HG03196 (cell line): ENCODE measurements around the gene ABCC12.
"Not testable (repeated sequence)": the region's sequence is repeated elsewhere in the genome, so short reads cannot be mapped to it uniquely, and the experiment has no call there.

Experiments
- ATAC-seq: cut with Tn5 transposase; IDR thresholded peaks from one replicate; pipeline ENCODE4 v1.9.1; 2021; ENCODE audit not compliant: unreplicated experiment

ABCC12 gene

GRCh38 chr16:48166617-48167016 lies 10.8 kb upstream of the ABCC12 start:
- ATAC-seq: not testable (repeated sequence)

DNA sequence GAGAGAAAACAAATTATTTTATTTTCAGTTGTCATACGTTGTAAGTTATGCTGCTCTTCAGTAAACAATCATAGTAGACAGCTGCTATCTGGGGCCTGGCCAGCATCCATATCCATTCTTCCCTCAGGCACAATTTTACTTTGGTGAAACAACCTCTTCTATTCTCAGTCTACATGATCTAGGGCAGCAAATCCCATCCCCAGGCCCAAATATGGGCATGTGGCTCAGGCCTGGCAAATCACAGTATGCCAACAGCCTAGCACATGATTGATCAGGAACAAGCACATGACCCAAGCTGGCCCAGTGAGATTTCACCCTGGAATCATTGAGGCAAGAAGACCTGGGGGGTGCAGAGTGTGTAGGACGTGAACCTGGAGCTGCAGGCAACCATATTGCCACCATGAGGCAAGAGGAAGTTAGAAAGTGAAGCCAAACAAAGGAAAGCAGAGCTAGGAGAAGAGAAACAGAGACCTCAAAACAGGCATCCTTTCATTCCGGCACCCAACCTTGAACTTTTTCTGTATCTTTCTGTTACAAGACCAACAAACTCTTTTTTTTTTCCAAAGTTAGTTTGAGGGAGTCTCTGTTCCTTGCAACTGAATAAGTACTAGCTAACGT lies 10.3 kb upstream of the ABCC12 start:
- ATAC-seq: no peak

DNA sequence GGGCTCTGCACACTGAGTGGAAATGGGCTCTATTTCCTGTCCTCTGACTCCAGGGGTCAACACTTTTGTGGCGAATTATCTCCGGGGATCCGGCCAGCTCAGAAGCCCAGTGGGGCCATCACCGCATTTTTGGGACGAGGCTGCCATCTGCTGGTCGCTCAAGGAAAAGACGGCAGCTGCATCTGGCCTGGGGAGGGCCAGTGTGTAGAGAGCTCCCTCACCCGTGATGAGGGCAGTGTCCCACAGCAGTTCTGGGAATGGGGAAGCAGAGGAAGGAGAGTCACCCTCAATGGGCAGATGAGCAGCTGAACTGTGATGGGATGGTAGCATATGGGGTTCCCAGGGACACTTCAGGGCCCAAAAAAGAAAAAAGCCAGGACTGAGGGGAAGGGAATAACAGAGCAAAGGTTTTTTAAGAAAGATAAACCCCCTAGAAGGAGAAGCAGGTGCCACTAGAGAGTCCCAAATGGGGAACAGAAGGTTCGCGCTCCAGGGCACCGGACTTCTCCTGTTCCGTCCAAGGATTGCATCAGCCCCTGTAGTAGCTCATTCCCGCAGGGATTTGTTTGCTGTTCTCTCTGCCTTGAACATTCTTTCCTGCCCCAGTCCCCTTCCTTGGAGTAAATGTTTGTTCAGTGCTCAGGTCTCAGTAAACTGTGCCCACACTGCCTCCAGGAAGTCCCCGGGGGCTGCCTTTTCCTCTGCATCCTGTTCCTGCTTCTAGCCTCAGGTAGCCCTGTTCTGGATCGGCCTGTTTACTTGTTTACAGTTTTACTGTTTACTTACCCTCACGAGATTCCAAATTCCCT lies 9.3 kb upstream of the ABCC12 start:
- ATAC-seq: peak; percentile 57

DNA sequence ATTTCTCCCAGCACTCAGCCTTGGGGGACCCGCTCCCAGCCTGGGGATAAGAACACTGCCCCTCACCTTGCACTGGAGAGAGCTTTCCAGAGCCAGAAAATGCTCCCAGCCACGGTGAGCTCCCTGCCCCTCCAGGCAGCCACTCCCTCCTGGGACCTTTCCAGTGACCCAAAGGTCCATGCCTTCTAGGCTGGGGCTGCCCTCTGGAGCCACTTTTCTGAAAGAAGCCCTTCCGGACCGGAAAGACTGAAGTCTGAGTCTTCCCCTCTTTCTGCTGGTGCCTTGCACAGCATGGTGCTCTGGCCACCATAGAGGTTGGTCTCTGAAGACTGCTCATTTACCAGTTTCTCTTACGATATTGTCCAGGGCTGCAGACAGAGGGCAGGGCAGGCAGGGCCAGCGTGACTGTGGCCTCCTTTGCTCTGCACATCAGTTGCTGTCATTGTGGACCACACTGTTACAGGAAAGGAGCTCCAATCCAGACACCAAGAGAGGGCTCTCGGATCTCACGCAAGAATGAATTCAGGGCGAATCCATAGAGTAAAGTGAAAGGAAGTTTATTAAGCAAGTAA lies 7.1 kb upstream of the ABCC12 start:
- ATAC-seq: no peak

- ATAC-seq: no peak
These were observed 6.1 kb upstream of the ABCC12 start for GRCh38 chr16:48161906-48162305.

- ATAC-seq: no peak
These were observed 4.8 kb upstream of the ABCC12 start for GRCh38 chr16:48160575-48160974.

DNA sequence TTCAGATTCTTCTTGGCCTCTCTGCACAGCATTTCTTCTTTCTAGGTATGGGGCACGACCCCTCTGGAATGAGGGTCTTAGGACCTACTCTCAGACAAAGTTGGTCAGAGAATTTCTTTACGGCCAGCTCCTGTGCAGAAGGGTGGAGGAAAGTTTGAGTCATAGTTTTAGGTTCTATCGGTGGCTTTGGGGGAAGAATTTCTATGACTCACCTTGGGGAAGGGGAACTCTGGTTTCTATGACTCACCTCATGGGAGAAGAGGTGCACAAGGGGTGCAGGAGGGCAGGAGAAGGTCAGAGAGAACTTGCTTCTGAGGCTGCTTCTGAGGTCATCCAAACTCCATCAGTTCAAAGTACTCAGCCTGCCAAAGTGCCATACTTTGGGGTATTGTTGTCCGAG lies 2.5 kb upstream of the ABCC12 start:
- peak; percentile 72 for ATAC-seq

GRCh38 chr16:48157794-48158193 lies 2.0 kb upstream of the ABCC12 start:
- peak; percentile 7 for ATAC-seq

- ATAC-seq: no peak
These were observed 1.5 kb upstream of the ABCC12 start for GRCh38 chr16:48157302-48157701.

- no peak for ATAC-seq
These were observed 1.0 kb upstream of the ABCC12 start for GRCh38 chr16:48156790-48157209.

GRCh38 chr16:48153774-48154173 lies 2.0 kb downstream of the ABCC12 start:
- ATAC-seq: no peak

- no peak for ATAC-seq
These were observed 3.6 kb downstream of the ABCC12 start for GRCh38 chr16:48152226-48152625.

- no peak for ATAC-seq
These were observed 5.1 kb downstream of the ABCC12 start for GRCh38 chr16:48150707-48151106.

DNA sequence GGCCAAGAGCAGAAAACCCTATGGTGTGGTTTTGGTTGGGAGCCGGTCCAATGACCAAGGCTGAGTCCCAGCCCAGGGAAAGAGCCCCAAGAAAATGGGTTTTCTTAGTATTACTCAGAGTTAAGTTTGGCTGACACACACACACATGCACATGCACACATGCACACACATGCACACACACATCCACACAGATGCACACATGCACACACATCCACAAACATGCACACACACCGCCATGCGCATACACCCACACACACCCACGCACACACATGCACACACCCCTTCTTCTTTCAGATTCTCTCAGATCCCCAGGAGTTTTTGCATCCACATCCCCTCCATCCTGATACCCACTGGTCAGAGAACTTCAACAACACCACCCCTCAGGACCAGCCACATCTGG lies 9.1 kb downstream of the ABCC12 start:
- no peak for ATAC-seq

DNA sequence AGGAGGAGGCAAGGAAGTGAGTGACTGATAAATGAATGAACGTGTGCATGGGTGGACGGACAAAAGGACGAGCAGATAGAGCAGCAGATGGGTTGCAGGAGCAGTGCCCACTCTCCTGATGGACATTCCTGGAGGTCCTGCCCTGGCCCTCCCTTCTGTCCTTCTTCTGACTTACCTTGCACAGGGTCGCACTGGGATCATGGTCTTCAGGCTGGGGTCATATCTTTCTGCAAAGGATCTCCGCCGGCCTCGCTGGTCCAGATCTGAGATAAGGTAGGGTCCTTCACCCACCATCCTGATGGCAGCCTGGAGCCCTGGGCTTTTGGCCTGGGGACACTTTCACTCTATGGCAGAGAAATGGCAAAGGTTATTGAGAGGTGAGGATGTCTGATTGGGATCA lies 9.7 kb downstream of the ABCC12 start:
- no peak for ATAC-seq

DNA sequence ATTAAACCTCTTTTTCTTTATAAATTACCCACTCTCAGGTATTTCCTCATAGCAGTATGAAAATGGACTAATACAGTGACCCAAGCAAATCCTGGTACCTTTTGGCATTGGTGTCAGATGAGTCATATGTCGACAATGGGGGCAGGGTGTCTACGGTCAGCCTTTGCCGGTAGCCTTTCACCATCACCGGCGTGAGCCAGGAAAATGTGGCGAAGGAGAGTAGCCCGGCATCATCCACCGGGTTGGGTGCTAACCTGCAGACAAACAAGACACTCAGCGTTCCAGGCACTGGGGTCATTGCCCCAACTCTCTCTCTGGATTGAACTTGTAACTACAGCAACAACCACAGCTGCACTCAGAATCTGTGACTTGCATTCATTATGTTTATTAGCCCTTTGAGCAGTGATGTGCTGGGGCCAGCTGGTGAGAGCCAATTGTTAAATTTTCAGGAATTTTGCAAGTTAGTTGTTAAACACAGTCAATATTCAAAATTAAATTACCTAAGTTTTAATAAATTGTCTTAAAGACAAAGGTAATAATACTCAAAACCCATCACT lies 11.9 kb downstream of the ABCC12 start:
- no peak for ATAC-seq

DNA sequence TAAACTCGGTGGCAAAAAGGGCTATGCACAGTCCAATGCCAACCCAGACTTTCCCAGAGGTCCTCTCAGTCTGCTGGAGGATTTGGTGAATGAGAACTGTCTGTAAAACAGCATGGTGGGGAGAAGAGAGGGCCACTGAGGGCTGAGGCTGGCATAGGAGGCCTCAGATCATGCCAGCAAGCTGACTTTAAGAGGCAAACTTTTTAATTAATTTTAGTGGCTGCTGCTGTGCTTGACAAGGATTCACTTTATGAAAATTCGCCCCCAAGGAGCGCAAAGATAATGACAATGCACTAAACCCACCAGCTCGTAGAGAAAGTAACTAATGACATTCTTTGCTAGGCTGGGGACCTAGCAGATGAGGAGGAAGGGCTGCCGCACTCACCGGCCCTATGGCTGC lies 15.0 kb downstream of the ABCC12 start:
- no peak for ATAC-seq

DNA sequence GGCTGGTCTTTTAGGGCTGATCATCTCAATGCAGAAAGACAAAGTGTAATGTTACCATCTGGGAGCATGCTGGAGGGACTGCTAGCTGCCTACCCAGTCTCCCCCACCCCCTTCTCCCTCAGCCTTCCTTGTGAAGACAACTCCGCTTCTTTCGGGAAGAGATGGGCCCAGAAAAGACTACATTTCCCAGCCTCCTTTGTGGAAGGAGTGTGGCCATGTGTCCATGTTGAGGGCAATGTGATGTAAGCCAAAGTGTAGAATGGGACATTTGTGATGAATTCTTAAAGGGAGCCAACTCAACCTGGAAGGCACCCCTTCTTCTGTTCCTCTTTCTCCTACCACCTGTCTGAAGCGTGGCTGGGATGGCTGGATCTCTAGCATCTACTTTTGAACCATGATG lies 16.3 kb downstream of the ABCC12 start:
- no peak for ATAC-seq

GRCh38 chr16:48138543-48138942 lies 17.2 kb downstream of the ABCC12 start:
- no peak for ATAC-seq

GRCh38 chr16:48137822-48138221 lies 18.0 kb downstream of the ABCC12 start:
- no peak for ATAC-seq

GRCh38 chr16:48136547-48137360 lies 19.0 kb downstream of the ABCC12 start:
- ATAC-seq: no peak
